ENCODE results near the gene ONECUT2. TPM values are rescaled to one million over a fixed set of nuclear protein-coding genes. Genes with fewer than 3 reads are reported as not detected.

Gene ONECUT2
- total RNA-seq, 1 donor from 2014 or later = under 0.01 TPM

DNA sequence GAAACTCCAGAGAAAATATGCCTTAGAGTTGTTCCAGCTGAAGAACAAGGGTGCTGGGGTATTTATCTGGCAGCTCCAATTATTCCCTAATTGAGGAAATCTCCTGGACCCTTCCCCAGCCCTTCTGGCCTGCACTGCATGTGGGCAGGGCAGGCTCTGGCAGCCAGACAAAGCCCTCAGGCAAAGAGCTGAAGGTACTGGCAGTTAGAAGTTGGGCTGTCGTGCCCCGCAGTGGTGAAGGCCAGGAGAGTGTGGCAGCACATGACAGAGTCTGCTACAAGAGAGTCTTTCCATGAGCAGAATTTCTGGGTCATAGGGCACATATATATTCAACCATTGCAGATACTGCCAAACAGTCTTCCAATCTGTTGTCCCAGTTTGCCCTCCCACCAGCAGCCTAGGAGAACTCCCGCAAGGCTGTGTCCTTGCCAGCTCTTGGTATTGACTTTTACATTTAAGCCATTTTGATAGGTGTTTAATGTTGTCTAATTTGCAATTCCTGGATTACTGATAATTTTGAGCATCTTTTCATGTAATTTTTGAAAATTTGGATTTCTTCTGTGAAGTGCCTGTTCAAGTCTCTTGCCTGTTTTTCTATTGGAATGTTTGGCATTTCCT, 26.6 kb downstream of the ONECUT2 start:
- TF ChIP-seq, protein P1, sequence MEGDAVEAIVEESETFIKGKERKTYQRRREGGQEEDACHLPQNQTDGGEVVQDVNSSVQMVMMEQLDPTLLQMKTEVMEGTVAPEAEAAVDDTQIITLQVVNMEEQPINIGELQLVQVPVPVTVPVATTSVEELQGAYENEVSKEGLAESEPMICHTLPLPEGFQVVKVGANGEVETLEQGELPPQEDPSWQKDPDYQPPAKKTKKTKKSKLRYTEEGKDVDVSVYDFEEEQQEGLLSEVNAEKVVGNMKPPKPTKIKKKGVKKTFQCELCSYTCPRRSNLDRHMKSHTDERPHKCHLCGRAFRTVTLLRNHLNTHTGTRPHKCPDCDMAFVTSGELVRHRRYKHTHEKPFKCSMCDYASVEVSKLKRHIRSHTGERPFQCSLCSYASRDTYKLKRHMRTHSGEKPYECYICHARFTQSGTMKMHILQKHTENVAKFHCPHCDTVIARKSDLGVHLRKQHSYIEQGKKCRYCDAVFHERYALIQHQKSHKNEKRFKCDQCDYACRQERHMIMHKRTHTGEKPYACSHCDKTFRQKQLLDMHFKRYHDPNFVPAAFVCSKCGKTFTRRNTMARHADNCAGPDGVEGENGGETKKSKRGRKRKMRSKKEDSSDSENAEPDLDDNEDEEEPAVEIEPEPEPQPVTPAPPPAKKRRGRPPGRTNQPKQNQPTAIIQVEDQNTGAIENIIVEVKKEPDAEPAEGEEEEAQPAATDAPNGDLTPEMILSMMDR (IDR thresholded peaks at IDR 0.05; ENCODE audit: insufficient read depth, low read length, severe bottlenecking) = no peak
- no peak for FAIRE-seq
- Histone ChIP-seq H3K4me3 (ENCODE audit: low read depth, low read length) (no peak overlapping the region), H3K27me3 (ENCODE audit: control insufficient read depth, insufficient read depth, low read length) (no peaks in the 10 kb centered on the region), H3K36me3 (ENCODE audit: control insufficient read depth, insufficient read depth, low read length) (no peaks in the 10 kb centered on the region)
- no peak for DNase-seq (ENCODE audit: low read depth)

DNA sequence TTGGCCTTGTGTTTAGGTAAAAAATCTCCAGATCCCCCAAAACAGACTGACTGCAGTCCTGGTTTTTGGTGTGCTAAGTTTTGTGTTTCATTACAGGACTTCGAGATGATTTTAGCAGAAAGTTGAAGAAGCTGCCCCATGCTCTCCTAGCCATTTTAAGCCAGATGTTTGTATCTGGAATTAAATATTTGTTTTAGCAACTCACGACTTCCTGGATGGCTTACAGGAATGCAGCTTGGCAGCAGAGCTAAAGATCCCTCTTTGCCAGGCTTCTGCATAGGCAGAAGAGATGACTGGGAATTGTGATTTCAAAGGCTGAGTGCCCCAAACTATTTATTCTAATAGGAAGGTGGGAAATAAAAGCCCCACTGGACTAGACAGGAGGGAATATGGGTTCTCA, 31.1 kb downstream of the ONECUT2 start:
- FAIRE-seq (no peak), DNase-seq (ENCODE audit: low read depth) (no peak)
- Histone ChIP-seq H3K36me3 (ENCODE audit: control insufficient read depth, insufficient read depth, low read length) (no peaks in the 10 kb centered on the region), H3K4me3 (ENCODE audit: low read depth, low read length) (no peak overlapping the region), H3K27me3 (ENCODE audit: control insufficient read depth, insufficient read depth, low read length) (no peaks in the 10 kb centered on the region)
- TF ChIP-seq, protein P1 (IDR thresholded peaks at IDR 0.05; ENCODE audit: insufficient read depth, low read length, severe bottlenecking) = no peak

DNA sequence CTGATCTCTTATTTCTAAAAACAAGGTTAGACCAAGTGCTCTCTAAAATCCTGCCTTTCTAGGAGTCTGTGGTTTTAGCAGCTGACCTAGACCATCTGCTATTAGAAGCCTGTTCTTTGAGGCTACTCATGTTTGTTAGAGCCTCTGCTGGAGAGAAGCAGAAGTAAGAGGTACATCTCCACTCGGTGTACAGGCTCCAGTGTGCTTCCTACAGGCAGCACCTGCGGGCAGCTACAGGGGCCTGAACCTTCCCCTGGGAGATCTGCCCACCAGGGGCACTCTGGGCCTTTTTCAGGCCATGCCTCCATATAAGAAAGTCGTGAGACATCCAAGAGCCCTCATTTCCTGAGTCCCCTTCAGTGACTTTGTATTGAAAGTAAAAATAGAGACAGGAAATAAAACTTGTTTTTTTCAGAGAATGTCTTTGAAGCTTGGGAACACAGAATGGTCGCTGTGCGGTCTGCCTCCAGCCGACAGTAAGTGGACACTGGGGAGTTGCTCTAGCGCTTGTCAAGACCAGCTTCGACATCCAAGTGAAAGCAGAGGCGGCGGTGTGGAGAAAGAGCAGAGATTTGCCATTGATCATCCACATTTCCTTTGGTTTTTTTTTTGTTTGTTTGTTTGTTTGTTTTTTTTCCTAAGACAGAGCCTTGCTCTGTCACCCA, 31.7 kb downstream of the ONECUT2 start:
- FAIRE-seq (no peak), DNase-seq (ENCODE audit: low read depth) (no peak)
- Histone ChIP-seq H3K27me3 (ENCODE audit: control insufficient read depth, insufficient read depth, low read length) (no peaks in the 10 kb centered on the region), H3K36me3 (ENCODE audit: control insufficient read depth, insufficient read depth, low read length) (no peaks in the 10 kb centered on the region), H3K4me3 (ENCODE audit: low read depth, low read length) (no peak overlapping the region)
- TF ChIP-seq, protein P1 (IDR thresholded peaks at IDR 0.05; ENCODE audit: insufficient read depth, low read length, severe bottlenecking) = no peak

DNA sequence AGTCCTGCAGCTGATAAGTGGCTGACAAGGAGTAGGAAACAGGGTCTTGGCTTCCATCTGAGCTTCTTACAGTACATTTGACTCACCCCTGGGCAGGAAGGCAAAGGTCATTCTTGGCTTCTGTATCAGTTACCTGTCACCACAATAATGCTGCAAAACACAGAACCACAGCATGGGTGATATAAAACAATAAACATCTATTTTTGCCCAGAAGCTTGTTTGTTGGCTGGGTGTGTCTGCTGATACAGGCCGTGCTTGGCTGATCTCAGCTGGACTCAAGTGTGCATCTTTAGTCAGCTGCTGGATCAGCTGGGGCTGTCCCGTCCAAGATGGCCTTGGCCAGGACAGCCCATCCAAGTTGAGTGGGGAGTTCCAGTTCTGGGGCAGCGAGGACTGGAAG, 34.7 kb downstream of the ONECUT2 start:
- Histone ChIP-seq H3K4me3 (ENCODE audit: low read depth, low read length) (no peak overlapping the region), H3K36me3 (ENCODE audit: control insufficient read depth, insufficient read depth, low read length) (no peaks in the 10 kb centered on the region), H3K27me3 (ENCODE audit: control insufficient read depth, insufficient read depth, low read length) (no peaks in the 10 kb centered on the region)
- FAIRE-seq (no peak), DNase-seq (ENCODE audit: low read depth) (no peak)
- TF ChIP-seq, protein P1 (IDR thresholded peaks at IDR 0.05; ENCODE audit: insufficient read depth, low read length, severe bottlenecking) = no peak

DNA sequence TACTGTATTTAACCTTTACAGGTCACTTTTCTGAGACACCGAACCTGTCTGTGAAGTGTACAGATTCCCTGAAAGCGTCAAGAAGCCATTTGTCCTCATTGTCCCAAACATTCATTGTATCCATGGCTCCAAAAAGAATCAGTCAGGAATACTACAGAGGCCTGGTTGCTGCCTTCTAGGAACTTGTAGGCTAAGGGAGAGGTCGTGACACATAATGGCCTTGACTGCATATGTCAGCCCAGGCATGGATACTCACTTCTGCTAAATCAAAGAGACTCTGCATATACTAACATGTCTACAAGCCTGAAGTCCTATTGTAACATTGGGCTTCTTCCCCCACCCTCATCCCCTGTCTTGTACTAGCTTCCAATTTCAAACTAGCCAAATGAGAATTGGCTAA, 40.2 kb downstream of the ONECUT2 start:
- Histone ChIP-seq H3K27me3 (ENCODE audit: control insufficient read depth, insufficient read depth, low read length) (no peaks in the 10 kb centered on the region), H3K36me3 (ENCODE audit: control insufficient read depth, insufficient read depth, low read length) (no peaks in the 10 kb centered on the region), H3K4me3 (ENCODE audit: low read depth, low read length) (no peak overlapping the region)
- FAIRE-seq (no peak), DNase-seq (ENCODE audit: low read depth) (no peak)
- TF ChIP-seq, protein P1 (IDR thresholded peaks at IDR 0.05; ENCODE audit: insufficient read depth, low read length, severe bottlenecking) = no peak

Data from bronchial epithelial cell (primary cell).